Naive B cell (primary cell): ENCODE measurements around the gene PI4KA. TPM values are rescaled to one million over a fixed set of nuclear protein-coding genes. Genes with fewer than 3 reads are reported as not detected.

Source experiments
- ATAC-seq, 2 donors: fragments of 150-1000 bp; cut with Tn5 transposase; 2 replicates each; pipeline ENCODE4 v1.10.0; 2021; ENCODE audit warnings: low read depth in 2 of 2, mild to moderate bottlenecking in 2 of 2, moderate library complexity in 2 of 2
- DNase-seq: peaks from one replicate; pipeline ENCODE4 v3.0.0; 2022
- H3K27ac Mint-ChIP-seq, 6 donors: one replicate each; pipeline ENCODE4 v1.8.0; 2020 to 2022; ENCODE audit warnings: mild to moderate bottlenecking in 6 of 6, mixed read lengths in 6 of 6, moderate library complexity in 5 of 6, inconsistent platforms in 2 of 6
- H3K27me3 Mint-ChIP-seq, 3 donors: one replicate each; pipeline ENCODE4 v1.8.0; 2021 to 2022; ENCODE audit warnings: mixed read lengths in 3 of 3, mild to moderate bottlenecking in 1 of 3
- H3K36me3 Mint-ChIP-seq, 2 donors: one replicate each; pipeline ENCODE4 v1.8.0; 2020 to 2022; ENCODE audit warnings: mixed read lengths in 2 of 2, inconsistent platforms in 1 of 2, mild to moderate bottlenecking in 1 of 2
- H3K4me1 Mint-ChIP-seq, 3 donors: one replicate each; pipeline ENCODE4 v1.8.0; 2020 to 2022; ENCODE audit warnings: mixed read lengths in 3 of 3, inconsistent platforms in 1 of 3, mild to moderate bottlenecking in 1 of 3, moderate library complexity in 1 of 3
- H3K4me3 Mint-ChIP-seq, 8 donors: one replicate each; pipeline ENCODE4 v1.8.0; 2020 to 2022; ENCODE audit warnings: mild to moderate bottlenecking in 8 of 8, mixed read lengths in 8 of 8, moderate library complexity in 8 of 8, inconsistent platforms in 2 of 8
- H3K9me3 Mint-ChIP-seq, 7 donors: one replicate each; pipeline ENCODE4 v1.8.0; 2020 to 2022; ENCODE audit warnings: mixed read lengths in 7 of 7, mild to moderate bottlenecking in 5 of 7, inconsistent platforms in 2 of 7, moderate library complexity in 1 of 7
- polyA plus RNA-seq, 6 donors: library from polyadenylated mRNA; unstranded; fragments of 300-500 nt; fragmentation: Illumina TruSeq; gene quantifications; one replicate each; pipeline ENCODE4 v1.2.3, GENCODE V29; 2021; ENCODE audit warnings: low read depth in 6 of 6

Gene PI4KA
- polyA plus RNA-seq, 6 donors from 2014 or later, result 25.6 to 68.3 (median 39.3) TPM

DNA sequence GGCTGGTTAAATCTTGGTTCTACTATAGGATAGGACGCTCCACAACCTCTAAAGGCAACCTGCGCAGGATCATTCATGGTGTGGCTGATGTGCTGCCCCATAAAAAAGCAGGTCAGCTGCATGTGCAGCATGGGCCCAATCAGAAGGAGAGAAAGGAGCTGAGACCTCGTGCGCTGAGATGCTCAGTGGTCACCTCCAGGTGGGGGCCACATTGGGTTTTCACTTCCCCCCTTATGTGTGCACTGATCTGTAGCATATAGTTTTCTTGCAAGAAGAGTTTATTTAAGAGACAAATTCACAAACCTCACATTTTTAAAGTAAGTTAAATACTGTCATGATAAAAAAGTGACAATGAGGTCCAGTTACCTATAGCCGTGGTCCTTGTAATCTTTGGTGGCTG, 60.4 kb downstream of the PI4KA start:
- Mint-ChIP-seq H3K27ac (peak overlapping the region in 3 of 6 donors; percentile 13 to 59 (median 34)), H3K27me3 (no peaks in the 10 kb centered on the region), H3K4me1 (peaks cover 0 to 6% (median 0%) of the 10 kb centered on the region in 3 donors), H3K9me3 (no peaks in the 10 kb centered on the region), H3K36me3 (peaks cover 32 to 58% of the 10 kb centered on the region in 2 donors), H3K4me3 (no peak overlapping the region)
- DNase-seq (no peak), ATAC-seq (no peak)

DNA sequence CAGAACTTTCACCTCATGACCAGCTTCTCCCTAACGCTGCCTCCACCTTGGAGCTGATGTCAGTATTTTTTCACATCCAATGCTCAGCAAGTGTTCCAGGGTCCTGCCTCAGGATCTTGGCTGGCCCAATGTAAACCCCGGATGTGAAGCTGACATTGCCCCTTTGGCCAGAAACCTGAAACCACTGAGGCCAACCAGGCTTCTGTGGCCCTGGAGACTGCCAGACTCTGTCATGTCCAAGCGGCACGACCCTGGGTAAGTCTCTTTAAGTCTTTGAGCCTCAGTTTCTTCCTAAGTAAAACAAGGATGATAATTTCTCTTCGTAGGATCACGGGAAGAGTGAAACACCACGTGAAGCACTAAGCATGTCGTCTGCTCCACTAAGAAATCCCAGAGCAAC, 61.9 kb downstream of the PI4KA start:
- Mint-ChIP-seq H3K27me3 (no peaks in the 10 kb centered on the region), H3K4me3 (no peak overlapping the region), H3K27ac (peak overlapping the region in 1 of 6 donors; percentile 39), H3K9me3 (no peaks in the 10 kb centered on the region), H3K4me1 (peaks cover 0 to 6% (median 3%) of the 10 kb centered on the region in 3 donors), H3K36me3 (peaks cover 34 to 54% of the 10 kb centered on the region in 2 donors)
- ATAC-seq, result no peak
- no peak for DNase-seq

DNA sequence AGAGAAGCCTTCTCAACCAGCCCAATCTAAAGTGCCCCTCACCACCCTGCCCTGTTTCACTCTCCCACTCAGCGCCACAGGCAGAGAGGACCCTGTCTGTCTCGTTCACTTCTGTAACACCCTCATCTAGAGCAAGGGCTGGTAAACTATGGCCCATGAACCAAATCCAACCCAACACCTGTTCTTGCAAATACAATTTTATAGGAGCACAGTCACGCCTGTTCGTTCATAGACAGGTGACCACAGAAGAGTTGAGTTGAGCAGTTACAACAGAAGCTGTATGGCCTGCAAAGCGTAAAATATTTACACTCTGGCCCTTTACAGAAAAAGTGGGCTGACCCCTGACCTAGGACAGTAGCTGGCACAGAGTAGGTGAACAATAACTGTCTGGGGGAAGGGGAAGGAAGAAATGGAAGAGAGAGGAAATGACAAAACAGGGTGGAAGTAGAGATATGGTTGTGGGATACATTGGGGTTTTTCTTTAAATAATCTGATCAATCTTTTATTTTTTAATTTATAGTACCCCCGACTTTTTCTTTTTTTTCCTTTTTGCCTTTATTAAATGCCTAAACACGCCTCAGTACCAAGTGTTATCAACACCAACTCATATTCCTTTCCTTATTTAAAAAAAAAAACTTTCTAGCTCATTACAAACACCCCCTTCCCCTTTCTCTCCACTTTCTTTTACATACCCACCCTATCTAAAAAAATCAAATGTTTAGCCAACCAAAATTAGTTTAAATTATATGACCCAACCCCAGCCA, 63.8 kb downstream of the PI4KA start:
- H3K27ac Mint-ChIP-seq, result peak overlapping the region in 4 of 6 donors; percentile 29 to 79 (median 42)
- H3K4me3 Mint-ChIP-seq, result peak overlapping the region in 1 of 8 donors; percentile 19
- H3K4me1 Mint-ChIP-seq, result peaks cover 0 to 8% (median 6%) of the 10 kb centered on the region in 3 donors
- no peaks in the 10 kb centered on the region for H3K27me3 Mint-ChIP-seq
- peaks cover 28 to 51% of the 10 kb centered on the region in 2 donors for H3K36me3 Mint-ChIP-seq
- no peaks in the 10 kb centered on the region for H3K9me3 Mint-ChIP-seq
- no peak for ATAC-seq
- no peak for DNase-seq

- Mint-ChIP-seq H3K9me3 (no peaks in the 10 kb centered on the region), H3K36me3 (peaks cover 22 to 51% of the 10 kb centered on the region in 2 donors), H3K4me1 (peaks cover 0 to 8% (median 6%) of the 10 kb centered on the region in 3 donors), H3K4me3 (peak overlapping the region in 1 of 8 donors; percentile 19), H3K27ac (peak overlapping the region in 4 of 6 donors; percentile 7 to 79 (median 50)), H3K27me3 (no peaks in the 10 kb centered on the region)
- no peak for ATAC-seq
- no peak for DNase-seq
Measured at GRCh38 chr22:20793748-20794649, 64.6 kb downstream of the PI4KA start.

GRCh38 chr22:20792966-20793728, 65.5 kb downstream of the PI4KA start:
- H3K9me3 Mint-ChIP-seq, result no peaks in the 10 kb centered on the region
- DNase-seq (no peak), ATAC-seq (no peak)
- peaks cover 20 to 51% of the 10 kb centered on the region in 2 donors for H3K36me3 Mint-ChIP-seq
- peaks cover 0 to 8% (median 0%) of the 10 kb centered on the region in 3 donors for H3K4me1 Mint-ChIP-seq
- no peak overlapping the region for H3K4me3 Mint-ChIP-seq
- no peaks in the 10 kb centered on the region for H3K27me3 Mint-ChIP-seq
- H3K27ac Mint-ChIP-seq, result peak overlapping the region in 2 of 6 donors; percentile 57 to 89

GRCh38 chr22:20792221-20792965, 66.2 kb downstream of the PI4KA start:
- Mint-ChIP-seq H3K36me3 (peaks cover 16 to 48% of the 10 kb centered on the region in 2 donors), H3K27ac (peak overlapping the region in 1 of 6 donors; percentile 89), H3K27me3 (no peaks in the 10 kb centered on the region), H3K9me3 (no peaks in the 10 kb centered on the region), H3K4me3 (no peak overlapping the region), H3K4me1 (peaks cover 0 to 8% (median 0%) of the 10 kb centered on the region in 3 donors)
- no peak for ATAC-seq
- no peak for DNase-seq

GRCh38 chr22:20788627-20789344, 69.8 kb downstream of the PI4KA start:
- peaks cover 14 to 19% of the 10 kb centered on the region in 2 donors for H3K36me3 Mint-ChIP-seq

GRCh38 chr22:20787746-20788626, 70.6 kb downstream of the PI4KA start:
- H3K4me3 Mint-ChIP-seq, result no peak overlapping the region
- peak overlapping the region in 1 of 6 donors; percentile 29 for H3K27ac Mint-ChIP-seq
- H3K36me3 Mint-ChIP-seq, result peaks cover 12 to 19% of the 10 kb centered on the region in 2 donors
- H3K27me3 Mint-ChIP-seq, result no peaks in the 10 kb centered on the region
- DNase-seq, result no peak
- no peak for ATAC-seq
- H3K9me3 Mint-ChIP-seq, result no peaks in the 10 kb centered on the region
- peaks cover 10 to 17% (median 12%) of the 10 kb centered on the region in 3 donors for H3K4me1 Mint-ChIP-seq

More at GRCh38 chr22:20788627-20789344, 69.8 kb downstream of the PI4KA start:
- no peak for ATAC-seq
- peaks cover 8 to 11% (median 10%) of the 10 kb centered on the region in 3 donors for H3K4me1 Mint-ChIP-seq
- H3K4me3 Mint-ChIP-seq, result no peak overlapping the region
- H3K27me3 Mint-ChIP-seq, result no peaks in the 10 kb centered on the region
- no peak for DNase-seq
- H3K9me3 Mint-ChIP-seq, result no peaks in the 10 kb centered on the region
- peak overlapping the region in 3 of 6 donors; percentile 12 to 51 (median 29) for H3K27ac Mint-ChIP-seq

- ATAC-seq, result no peak
- no peaks in the 10 kb centered on the region for H3K9me3 Mint-ChIP-seq
- H3K27ac Mint-ChIP-seq, result no peak overlapping the region
- H3K36me3 Mint-ChIP-seq, result peaks cover 7 to 14% of the 10 kb centered on the region in 2 donors
- H3K4me3 Mint-ChIP-seq, result no peak overlapping the region
- no peak for DNase-seq
- peaks cover 9 to 18% (median 12%) of the 10 kb centered on the region in 3 donors for H3K4me1 Mint-ChIP-seq
- no peaks in the 10 kb centered on the region for H3K27me3 Mint-ChIP-seq
Measured at GRCh38 chr22:20787223-20787622, 71.4 kb downstream of the PI4KA start.

DNA sequence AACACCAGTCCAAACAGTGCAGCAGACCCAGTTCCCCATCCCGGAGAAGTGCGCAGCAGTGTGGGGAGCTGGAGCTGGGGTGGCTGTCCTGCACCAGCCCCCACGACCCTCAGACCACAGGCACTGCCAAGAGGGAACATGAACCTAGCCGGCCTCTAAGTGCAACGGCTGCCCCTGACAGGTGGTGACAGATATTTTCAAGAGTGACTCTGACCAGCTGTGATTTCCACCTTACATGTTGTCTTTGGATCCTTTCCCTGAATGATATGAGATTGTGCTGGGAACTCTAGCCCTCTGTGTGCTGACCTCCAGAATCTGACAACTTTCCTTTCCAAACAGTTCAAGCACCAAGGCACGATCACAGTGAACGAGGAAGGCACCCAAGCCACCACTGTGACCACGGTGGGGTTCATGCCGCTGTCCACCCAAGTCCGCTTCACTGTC, 72.1 kb downstream of the PI4KA start:
- Mint-ChIP-seq H3K4me1 (peaks cover 7 to 18% (median 12%) of the 10 kb centered on the region in 3 donors), H3K27ac (peak overlapping the region in 2 of 6 donors; percentile 23 to 66), H3K4me3 (no peak overlapping the region), H3K27me3 (no peaks in the 10 kb centered on the region), H3K36me3 (peaks cover 6 to 10% of the 10 kb centered on the region in 2 donors), H3K9me3 (no peaks in the 10 kb centered on the region)
- ATAC-seq (no peak), DNase-seq (no peak)

DNA sequence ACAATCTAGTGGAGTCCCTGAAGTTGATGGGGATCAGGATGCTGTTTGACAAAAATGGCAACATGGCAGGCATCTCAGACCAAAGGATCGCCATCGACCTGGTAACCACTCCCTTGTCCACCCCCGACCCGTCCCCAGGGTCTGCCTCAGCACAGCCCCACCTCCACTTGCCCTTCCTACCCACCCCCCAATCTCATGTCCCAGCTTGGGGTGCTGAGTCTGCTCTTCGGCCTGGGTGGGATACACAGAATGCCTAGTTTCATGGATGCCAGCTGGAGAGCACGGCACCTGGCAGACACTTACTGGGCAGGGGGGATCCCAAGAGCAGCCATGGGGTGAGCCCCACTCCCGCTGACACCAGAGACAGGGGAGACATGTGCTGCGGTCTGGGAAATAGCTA, 72.6 kb downstream of the PI4KA start:
- Mint-ChIP-seq H3K4me1 (peaks cover 5 to 18% (median 12%) of the 10 kb centered on the region in 3 donors), H3K36me3 (peaks cover 6 to 10% of the 10 kb centered on the region in 2 donors), H3K27me3 (no peaks in the 10 kb centered on the region), H3K9me3 (no peaks in the 10 kb centered on the region), H3K27ac (peak overlapping the region in 3 of 6 donors; percentile 23 to 76 (median 57)), H3K4me3 (no peak overlapping the region)
- DNase-seq (no peak), ATAC-seq (no peak)
